Measurements from ENCODE around the gene GPN2.

- no peak for TF ChIP-seq CTCF (IDR thresholded peaks at IDR 0.05)
- no peak for TF ChIP-seq POLR2A (IDR thresholded peaks at IDR 0.05)
Observed at GRCh38 chr1:26827106-26827604, 62.9 kb downstream of the GPN2 start.
